Liver (tissue), 9 donors: ENCODE data around the gene UNC5CL. TPM values are rescaled to one million over a fixed set of nuclear protein-coding genes. Genes with fewer than 3 reads are reported as not detected.

ENCODE experiments used
- DNase-seq: peaks from one replicate; pipeline ENCODE4 v3.0.0-alpha.2; 2017; ENCODE audit warnings: low spot score
- H3K27ac ChIP-seq, 2 donors: one replicate each; pipeline ENCODE4 v1.7.0; 2013; ENCODE audit warnings: inconsistent platforms in 2 of 2, low read length in 2 of 2, control low read depth in 1 of 2, low read depth in 1 of 2, mild to moderate bottlenecking in 1 of 2
- H3K27me3 ChIP-seq, 4 donors: one replicate each; pipeline versions ENCODE4 v1.6.1 to v1.7.0; 2013; ENCODE audit warnings: low read length in 3 of 4, inconsistent platforms in 1 of 4, mild to moderate bottlenecking in 1 of 4, moderate library complexity in 1 of 4; ENCODE audit not compliant: control insufficient read depth in 4 of 4, insufficient read depth in 4 of 4
- H3K36me3 ChIP-seq, 4 donors: one replicate each; pipeline versions ENCODE4 v1.6.1 to v1.7.0; 2013; ENCODE audit warnings: low read length in 3 of 4, mild to moderate bottlenecking in 3 of 4, low read depth in 1 of 4, moderate library complexity in 1 of 4; ENCODE audit not compliant: control insufficient read depth in 4 of 4, insufficient read depth in 3 of 4
- H3K4me1 ChIP-seq, 4 donors: one replicate each; pipeline versions ENCODE4 v1.6.1 to v1.7.0; 2013; ENCODE audit warnings: low read length in 3 of 4, mild to moderate bottlenecking in 3 of 4, moderate library complexity in 1 of 4; ENCODE audit not compliant: control insufficient read depth in 4 of 4, insufficient read depth in 4 of 4
- H3K4me3 ChIP-seq, 3 donors: one replicate each; pipeline versions ENCODE4 v1.6.1 to v1.7.0; 2013; ENCODE audit warnings: low read length in 3 of 3, control low read depth in 1 of 3, low read depth in 1 of 3, mild to moderate bottlenecking in 1 of 3
- H3K9ac ChIP-seq, 2 donors: one replicate each; pipeline ENCODE4 v1.7.0; 2013; ENCODE audit warnings: low read length in 2 of 2, mild to moderate bottlenecking in 2 of 2, moderate library complexity in 2 of 2, control low read depth in 1 of 2, low read depth in 1 of 2
- H3K9me3 ChIP-seq, 4 donors: one replicate each; pipeline versions ENCODE4 v1.6.1 to v1.7.0; 2013; ENCODE audit warnings: low read length in 3 of 4; ENCODE audit not compliant: control insufficient read depth in 4 of 4
- CTCF ChIP-seq: fragments of 150-350 bp; IDR thresholded peaks from 2 replicates; pipeline ENCODE4 v1.5.1; 2017; ENCODE audit warnings: improper control_type of control experiment, low read depth, low read length; ENCODE audit not compliant: missing input control
- EGR1 ChIP-seq, 2 donors: IDR thresholded peaks; 2 replicates each; pipeline ENCODE4 v1.6.1; 2016 to 2018; ENCODE audit warnings: antibody characterized with exemption in 2 of 2, low read depth in 2 of 2
- FOXA1 ChIP-seq: IDR thresholded peaks from 2 replicates; pipeline ENCODE4 v1.6.1; 2016; ENCODE audit warnings: antibody characterized with exemption
- FOXA2 ChIP-seq: IDR thresholded peaks from 2 replicates; pipeline ENCODE4 v1.6.1; 2016; ENCODE audit warnings: antibody characterized with exemption
- GABPA ChIP-seq, 2 donors: IDR thresholded peaks in 1 of 2; conservative IDR thresholded peaks in 1 of 2; 2 replicates each; pipeline ENCODE4 v1.6.1; 2016; ENCODE audit warnings: antibody characterized with exemption in 2 of 2, mild to moderate bottlenecking in 1 of 2, moderate library complexity in 1 of 2
- HNF4A ChIP-seq, 2 donors: conservative IDR thresholded peaks; 2 replicates each; pipeline ENCODE4 v1.6.1; 2016; ENCODE audit warnings: antibody characterized with exemption in 2 of 2, mild to moderate bottlenecking in 2 of 2
- HNF4G ChIP-seq: IDR thresholded peaks from 2 replicates; pipeline ENCODE4 v1.6.1; 2016; ENCODE audit warnings: antibody characterized with exemption
- JUND ChIP-seq, 2 donors: IDR thresholded peaks; 2 replicates each; pipeline ENCODE4 v1.6.1; 2016; ENCODE audit warnings: antibody characterized with exemption in 2 of 2
- NR2F2 ChIP-seq: IDR thresholded peaks from 2 replicates; pipeline ENCODE4 v1.6.1; 2016; ENCODE audit warnings: antibody characterized with exemption
- RAD21 ChIP-seq, 2 donors: IDR thresholded peaks; 2 replicates each; pipeline ENCODE4 v1.6.1; 2016; ENCODE audit warnings: antibody characterized with exemption in 2 of 2, mild to moderate bottlenecking in 2 of 2
- RXRA ChIP-seq, 2 donors: IDR thresholded peaks; 2 replicates each; pipeline ENCODE4 v1.6.1; 2017 to 2018; ENCODE audit warnings: antibody characterized with exemption in 2 of 2, mild to moderate bottlenecking in 1 of 2
- SP1 ChIP-seq: IDR thresholded peaks from 2 replicates; pipeline ENCODE4 v1.6.1; 2018; ENCODE audit warnings: antibody characterized with exemption, mild to moderate bottlenecking
- TAF1 ChIP-seq: conservative IDR thresholded peaks from 2 replicates; pipeline ENCODE4 v1.6.1; 2016; ENCODE audit warnings: antibody characterized with exemption, mild to moderate bottlenecking
- YY1 ChIP-seq: IDR thresholded peaks from 2 replicates; pipeline ENCODE4 v1.6.1; 2016; ENCODE audit warnings: antibody characterized with exemption, mild to moderate bottlenecking
- ZBTB33 ChIP-seq: IDR thresholded peaks from 2 replicates; pipeline ENCODE4 v1.6.1; 2016; ENCODE audit warnings: antibody characterized with exemption
- WGBS: extraction: QIAGEN DNeasy Blood & Tissue Kit; methylation state at CpG from one replicate; pipeline ENCODE4 v1.1.7; 2013; 5-methylcytosine and 5-hydroxymethylcytosine counted together
- polyA plus RNA-seq, 2 donors: library from polyadenylated mRNA; stranded (reverse) in 1 of 2; unstranded in 1 of 2; fragments of 200-250 nt in 1 of 2; fragments of >200 nt in 1 of 2; fragmentation: Nextera tagmentation in 1 of 2; extraction: Ambion mirVana in 1 of 2; gene quantifications; one replicate each; pipeline versions ENCODE4 v1.2.1 to v1.2.3, GENCODE V29; 2013 to 2015
- total RNA-seq, 2 donors: library from RNA; depleted of rRNA; stranded (reverse); fragments of >200 nt; gene quantifications; one replicate each; pipeline ENCODE4 v1.2.3, GENCODE V29; 2014
- TF ChIP-seq, protein P1 (sequence below): IDR thresholded peaks from 2 replicates; pipeline ENCODE4 v1.6.1; 2016; ENCODE audit warnings: antibody characterized with exemption
- TF ChIP-seq, protein P2 (sequence below): IDR thresholded peaks from 2 replicates; pipeline ENCODE4 v1.6.1; 2016; ENCODE audit warnings: antibody characterized with exemption, mild to moderate bottlenecking
- TF ChIP-seq, protein P3 (sequence below): IDR thresholded peaks from 2 replicates; pipeline ENCODE4 v1.6.1; 2016; ENCODE audit warnings: antibody characterized with exemption
- donor health status: healthy.
- donor health status: healthy.
- donor health status: healthy.
- donor health status: healthy.
- donor health status: healthy.

The UNC5CL gene
- total and polyA plus RNA-seq, 4 donors = 4.7 to 41.9 (median 17.2) TPM

DNA sequence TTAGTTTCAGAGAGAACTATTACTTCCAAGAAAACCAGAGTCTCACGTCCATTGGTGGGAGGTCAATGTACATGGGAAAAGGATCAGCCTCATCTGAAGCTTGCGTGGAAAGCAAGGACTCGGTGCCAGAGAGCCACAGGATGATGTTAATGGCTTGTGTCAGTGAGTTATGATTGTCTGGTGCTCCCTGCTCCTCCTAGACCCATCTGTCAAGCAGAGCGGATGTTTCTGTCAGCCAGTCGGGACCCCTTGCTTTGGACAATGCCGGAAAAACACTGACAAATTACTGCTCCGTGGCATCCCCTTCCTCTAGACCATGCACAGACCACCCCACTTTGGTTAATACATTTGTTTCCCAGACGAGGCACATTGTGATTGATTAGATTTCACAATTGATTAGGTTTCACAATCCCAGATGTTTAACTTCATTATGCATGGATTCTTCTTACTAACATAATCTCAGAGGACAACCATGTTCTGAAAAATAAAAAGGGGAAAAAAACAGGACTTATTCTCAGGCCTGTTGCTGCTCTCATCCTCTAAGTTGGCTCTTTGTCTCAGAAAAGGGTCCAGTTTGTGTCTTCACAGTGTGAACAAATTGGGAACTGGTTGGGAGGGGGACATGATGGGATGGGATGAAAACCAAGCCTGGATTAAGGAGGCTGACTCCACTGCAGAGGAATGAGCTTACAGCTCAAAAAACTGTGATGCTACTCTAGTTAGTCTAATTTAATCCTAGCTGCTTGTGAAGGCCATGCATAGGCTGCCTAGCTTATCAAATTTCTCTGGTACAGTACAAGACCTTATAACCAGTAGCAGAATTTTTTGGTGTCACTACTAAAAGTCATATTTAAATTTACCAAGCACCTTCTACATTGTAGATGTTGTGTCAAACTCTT is 51.9 kb downstream of the UNC5CL start:
- Histone ChIP-seq H3K36me3 (no peaks in the 10 kb centered on the region), H3K4me3 (no peak overlapping the region), H3K9ac (no peak overlapping the region), H3K27me3 (no peaks in the 10 kb centered on the region), H3K27ac (no peak overlapping the region), H3K9me3 (no peaks in the 10 kb centered on the region), H3K4me1 (no peaks in the 10 kb centered on the region)
- 71% methylated on average over 8 of the region's 8 CpGs for WGBS
- no peak for DNase-seq
- TF ChIP-seq GABPA (IDR thresholded peaks at IDR 0.05 in 1 of 2, conservative IDR thresholded peaks at IDR 0.05 in 1 of 2) (no peak), CTCF (no peak), YY1 (no peak), RXRA (IDR thresholded peaks at IDR 0.05) (no peak), HNF4A (conservative IDR thresholded peaks at IDR 0.05) (no peak), SP1 (no peak), FOXA2 (no peak), NR2F2 (no peak), HNF4G (no peak), FOXA1 (no peak), JUND (IDR thresholded peaks at IDR 0.05) (no peak), RAD21 (IDR thresholded peaks at IDR 0.05) (no peak), ZBTB33 (no peak), EGR1 (IDR thresholded peaks at IDR 0.05; ENCODE audit: low read depth in 2 of 2) (no peak), TAF1 (no peak)
- TF ChIP-seq, protein P1, sequence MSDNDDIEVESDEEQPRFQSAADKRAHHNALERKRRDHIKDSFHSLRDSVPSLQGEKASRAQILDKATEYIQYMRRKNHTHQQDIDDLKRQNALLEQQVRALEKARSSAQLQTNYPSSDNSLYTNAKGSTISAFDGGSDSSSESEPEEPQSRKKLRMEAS = no peak
- TF ChIP-seq, protein P2, sequence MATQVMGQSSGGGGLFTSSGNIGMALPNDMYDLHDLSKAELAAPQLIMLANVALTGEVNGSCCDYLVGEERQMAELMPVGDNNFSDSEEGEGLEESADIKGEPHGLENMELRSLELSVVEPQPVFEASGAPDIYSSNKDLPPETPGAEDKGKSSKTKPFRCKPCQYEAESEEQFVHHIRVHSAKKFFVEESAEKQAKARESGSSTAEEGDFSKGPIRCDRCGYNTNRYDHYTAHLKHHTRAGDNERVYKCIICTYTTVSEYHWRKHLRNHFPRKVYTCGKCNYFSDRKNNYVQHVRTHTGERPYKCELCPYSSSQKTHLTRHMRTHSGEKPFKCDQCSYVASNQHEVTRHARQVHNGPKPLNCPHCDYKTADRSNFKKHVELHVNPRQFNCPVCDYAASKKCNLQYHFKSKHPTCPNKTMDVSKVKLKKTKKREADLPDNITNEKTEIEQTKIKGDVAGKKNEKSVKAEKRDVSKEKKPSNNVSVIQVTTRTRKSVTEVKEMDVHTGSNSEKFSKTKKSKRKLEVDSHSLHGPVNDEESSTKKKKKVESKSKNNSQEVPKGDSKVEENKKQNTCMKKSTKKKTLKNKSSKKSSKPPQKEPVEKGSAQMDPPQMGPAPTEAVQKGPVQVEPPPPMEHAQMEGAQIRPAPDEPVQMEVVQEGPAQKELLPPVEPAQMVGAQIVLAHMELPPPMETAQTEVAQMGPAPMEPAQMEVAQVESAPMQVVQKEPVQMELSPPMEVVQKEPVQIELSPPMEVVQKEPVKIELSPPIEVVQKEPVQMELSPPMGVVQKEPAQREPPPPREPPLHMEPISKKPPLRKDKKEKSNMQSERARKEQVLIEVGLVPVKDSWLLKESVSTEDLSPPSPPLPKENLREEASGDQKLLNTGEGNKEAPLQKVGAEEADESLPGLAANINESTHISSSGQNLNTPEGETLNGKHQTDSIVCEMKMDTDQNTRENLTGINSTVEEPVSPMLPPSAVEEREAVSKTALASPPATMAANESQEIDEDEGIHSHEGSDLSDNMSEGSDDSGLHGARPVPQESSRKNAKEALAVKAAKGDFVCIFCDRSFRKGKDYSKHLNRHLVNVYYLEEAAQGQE = no peak
- TF ChIP-seq, protein P3, sequence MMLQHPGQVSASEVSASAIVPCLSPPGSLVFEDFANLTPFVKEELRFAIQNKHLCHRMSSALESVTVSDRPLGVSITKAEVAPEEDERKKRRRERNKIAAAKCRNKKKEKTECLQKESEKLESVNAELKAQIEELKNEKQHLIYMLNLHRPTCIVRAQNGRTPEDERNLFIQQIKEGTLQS = no peak
